CD1c-positive myeloid dendritic cell (primary cell): ENCODE measurements around the gene FAM47E.

Experiments
- DNase-seq: peaks from one replicate; pipeline ENCODE4 v3.0.0-alpha.2; 2016; ENCODE audit errors: extremely low spot score

FAM47E gene, protein sequence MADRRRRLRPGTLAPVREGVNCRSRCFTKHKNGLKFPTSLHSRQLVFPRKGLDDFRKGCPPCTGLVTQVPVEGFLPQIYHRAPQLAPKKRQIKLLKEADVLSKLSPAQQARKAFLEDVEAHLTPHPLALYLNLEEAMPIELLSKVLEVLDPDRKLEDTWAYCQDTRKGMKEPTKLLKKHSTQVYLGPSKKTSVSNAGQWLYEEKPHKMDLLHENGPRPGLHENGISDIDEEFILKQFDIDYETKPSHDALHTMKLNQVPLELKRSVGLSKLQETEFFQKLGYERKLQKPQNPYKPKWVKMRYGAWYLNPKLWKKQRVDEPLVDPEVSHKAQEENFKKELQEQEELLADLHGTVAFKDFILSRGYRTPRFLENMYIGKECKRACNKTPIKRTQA

DNA sequence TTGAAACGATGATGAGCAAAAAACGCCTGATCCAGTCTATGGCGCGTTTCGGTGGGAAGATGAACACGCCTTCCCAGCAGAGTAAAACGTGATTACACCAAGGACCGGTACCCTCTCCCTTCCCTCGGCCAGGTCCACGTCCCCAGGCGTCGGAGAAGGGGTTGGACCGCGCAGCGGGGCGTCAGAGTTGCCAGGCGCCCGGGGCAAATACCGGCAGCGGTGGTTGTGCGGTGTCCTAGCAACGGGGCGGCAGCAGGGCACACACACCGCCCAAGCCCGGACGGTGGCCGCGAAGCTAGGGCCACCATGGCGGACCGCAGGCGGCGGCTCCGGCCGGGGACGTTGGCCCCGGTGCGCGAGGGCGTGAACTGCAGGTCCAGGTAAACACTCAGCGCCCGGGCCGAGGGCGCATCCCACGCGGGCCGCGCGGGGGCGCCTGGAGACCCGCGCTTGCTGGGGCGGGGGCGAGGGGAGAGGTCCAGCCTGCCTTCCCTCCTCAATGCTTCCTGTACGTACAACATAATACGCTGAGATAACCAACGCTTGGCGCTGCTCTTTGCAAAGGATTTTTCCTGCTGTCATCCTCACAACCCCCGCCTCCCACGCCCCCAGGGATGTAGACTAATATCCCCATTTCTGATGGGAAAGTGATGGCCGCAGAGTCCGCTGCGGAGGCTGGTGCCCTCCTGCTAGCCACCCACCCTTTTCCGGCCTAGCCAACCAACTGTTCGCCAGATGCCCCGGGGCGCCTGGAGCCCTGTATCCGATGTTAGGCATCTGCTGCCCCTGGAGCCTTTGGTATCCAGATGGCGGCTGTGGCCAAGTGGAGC is at the start of gene FAM47E:
Gene FAM47E (plus strand): TSS at position 281 of the 830 bp plus-strand sequence. CDS start 26 bp downstream, at position 307.
- peak; percentile 73 for DNase-seq

DNA sequence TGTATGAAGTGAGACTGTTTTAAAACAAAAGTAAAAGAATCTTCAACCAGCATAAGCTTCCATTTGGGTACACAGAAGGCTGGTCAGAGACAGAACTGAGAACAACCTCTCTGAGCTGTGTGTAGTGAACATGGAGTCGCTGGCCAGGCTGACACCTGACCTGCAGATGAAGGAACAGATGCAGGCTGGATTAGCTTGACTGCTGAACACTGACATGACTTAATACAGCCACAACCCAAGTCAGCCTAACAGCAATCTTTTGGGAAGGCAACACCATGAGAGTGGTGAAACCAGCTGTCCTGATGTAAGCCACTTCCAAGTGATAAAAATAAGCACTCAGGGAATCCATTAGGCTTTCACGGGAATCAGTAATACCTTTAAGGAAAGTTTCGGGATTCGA is 48.0 kb upstream of the FAM47E start:
- DNase-seq = no peak

DNA sequence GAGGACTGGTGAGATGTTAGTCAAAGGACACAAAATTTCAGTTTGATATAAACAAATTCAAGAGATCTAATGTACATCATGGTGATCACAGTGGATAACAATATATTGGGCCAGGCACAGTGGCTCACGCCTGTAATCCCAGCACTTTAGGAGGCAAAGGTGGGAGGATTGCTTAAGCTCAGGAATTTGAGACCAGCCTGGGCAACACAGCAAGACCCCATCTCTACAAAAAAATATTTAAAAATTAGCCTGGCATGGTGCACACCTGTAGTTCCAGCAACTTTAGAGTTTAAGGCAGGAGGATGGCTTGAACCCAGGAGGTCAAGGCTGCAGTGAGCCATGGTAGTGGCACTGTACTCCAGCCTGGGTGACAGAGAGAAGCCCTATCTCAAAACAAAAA is 46.6 kb upstream of the FAM47E start:
- DNase-seq = no peak

DNA sequence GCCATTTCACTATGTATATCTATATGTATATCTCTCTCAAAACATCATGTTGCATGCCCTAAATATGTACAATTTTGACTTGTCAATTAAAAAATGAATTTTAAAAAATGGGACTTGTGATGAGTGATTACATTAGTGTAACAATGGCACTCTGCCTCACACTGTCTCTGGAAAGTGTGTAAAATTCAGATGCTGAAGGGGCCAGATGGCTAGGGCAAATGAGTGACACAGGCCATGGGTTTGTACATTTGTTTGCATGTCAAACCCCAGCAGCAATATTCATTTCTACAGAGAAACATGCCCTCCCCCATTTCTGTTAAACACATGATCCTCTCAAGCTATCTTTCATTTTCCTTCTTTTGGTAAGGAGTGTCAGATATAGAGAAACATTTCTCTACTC is 46.0 kb upstream of the FAM47E start:
- DNase-seq = no peak

DNA sequence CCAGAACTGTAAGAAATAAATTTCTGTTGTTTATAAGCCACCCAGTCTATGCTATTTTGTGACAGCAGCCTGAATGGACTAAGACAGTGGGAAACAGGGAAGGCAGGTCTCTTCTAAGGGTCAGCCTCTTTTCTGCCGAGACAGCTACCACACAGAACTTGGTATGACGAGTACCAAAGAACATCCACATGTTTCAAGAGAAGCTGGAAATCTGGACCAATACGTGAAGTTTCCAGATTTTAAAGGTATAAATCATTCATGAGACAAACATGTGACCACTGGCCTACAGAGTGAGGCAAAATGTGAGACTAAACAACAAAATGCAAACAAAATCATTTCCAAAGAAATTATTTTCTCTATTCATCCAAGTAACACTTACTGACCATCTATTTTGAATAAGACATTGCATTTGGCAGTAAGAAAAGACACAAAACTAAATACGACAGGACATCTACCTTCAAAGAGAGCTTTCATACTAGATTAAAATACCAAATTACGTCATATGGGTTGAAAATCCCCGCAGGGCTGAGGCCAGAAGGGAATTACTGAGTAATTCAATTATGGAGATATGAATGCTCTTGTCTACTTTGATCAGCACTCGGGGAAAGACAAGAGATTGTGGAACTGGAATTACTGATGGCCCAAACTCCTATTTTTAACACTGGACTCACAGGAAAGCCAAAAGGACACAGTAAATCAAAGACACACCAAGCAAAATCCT is 45.1 kb upstream of the FAM47E start:
- DNase-seq = no peak

DNA sequence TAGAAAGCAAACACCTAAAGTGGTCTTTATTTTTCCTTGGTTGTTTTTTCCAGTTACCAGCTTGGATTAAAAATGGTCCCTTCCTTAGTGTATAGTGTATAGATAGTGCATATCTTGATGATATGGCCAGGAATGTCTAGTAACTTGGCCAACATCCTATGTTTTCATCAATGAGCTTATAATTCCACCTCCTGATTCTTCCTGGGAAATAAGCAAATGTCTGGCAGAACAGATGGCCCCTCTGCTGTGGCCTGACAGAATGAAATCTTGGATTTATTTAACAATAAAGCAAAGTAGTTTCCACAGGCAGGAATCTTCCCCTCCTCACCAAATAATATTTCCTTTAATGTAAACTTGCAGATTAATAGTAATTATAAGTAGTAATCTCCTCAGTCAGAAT is 44.0 kb upstream of the FAM47E start:
- no peak for DNase-seq

DNA sequence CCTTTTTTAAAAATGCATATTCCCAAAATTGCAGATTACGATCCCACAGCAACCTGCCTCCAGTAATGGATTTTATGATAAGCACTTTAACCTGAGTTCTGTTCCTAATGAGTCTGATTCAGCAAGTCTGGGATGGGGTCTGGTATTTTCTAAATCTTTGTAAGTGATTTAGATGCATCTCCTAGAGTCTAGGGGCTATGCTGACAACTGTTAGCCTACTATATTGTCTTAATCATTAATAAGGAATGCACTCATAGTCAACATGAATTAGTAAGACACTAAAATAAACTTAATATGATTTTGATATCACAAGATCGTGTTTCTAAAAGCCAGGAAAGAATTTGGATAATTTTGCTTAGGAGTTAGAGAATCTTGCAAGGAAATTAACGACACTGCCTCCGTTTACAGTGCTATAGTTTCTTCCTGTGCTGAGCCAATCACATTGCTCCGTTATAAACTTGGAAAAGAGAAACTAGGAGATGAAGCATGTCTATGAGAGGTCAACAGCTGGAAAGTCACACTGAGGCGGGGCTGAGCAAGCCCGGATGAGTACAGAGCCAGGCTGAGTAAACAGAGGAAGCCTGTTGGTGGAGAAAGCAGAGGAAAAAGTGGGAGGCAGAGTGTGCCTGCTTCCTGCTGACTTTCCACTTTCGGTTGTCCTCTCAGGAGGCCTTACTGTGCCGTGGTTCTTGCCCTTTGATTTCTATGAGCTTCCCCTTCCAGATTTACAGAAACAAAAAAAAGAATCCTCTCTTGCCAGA is 43.3 kb upstream of the FAM47E start:
- peak; percentile 87 for DNase-seq

DNA sequence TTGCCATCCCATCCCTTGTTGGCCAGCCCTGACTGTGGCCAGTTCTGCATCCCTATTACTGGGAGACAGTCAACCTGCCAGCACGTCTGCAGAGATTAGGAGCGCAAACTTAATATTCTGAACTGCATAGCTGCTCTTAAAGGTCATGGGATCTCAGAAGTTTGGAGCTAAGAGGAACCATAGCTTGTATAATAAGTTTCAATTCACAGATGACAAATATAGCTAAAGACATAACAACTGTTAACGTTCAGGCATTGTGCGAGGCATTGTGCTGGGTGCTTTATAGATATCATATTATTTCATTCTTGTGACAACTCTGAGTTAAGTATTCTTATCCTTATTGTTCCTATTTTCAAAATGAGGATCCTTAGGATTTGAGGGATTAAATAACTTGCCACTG is 41.6 kb upstream of the FAM47E start:
- DNase-seq = peak; percentile 58

DNA sequence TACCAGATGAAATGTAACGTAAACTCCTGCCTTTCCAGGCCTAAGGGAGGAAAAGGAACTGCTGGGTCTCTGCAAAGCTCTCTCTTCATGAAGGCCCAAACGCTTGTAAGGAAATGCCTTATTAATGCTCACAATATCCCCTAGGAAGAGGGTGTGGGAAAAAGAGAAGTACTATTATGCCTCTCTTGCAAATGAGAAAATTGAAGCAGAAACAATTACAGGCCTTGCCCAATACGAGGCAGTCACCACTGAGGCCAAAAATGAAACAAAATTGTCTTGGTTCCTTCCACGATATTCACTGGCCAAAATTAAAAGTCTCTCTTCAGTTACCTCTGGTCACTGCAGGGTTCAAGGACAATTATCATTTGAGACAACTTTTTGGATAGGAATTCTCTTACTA is 41.1 kb upstream of the FAM47E start:
- DNase-seq = peak; percentile 59

DNA sequence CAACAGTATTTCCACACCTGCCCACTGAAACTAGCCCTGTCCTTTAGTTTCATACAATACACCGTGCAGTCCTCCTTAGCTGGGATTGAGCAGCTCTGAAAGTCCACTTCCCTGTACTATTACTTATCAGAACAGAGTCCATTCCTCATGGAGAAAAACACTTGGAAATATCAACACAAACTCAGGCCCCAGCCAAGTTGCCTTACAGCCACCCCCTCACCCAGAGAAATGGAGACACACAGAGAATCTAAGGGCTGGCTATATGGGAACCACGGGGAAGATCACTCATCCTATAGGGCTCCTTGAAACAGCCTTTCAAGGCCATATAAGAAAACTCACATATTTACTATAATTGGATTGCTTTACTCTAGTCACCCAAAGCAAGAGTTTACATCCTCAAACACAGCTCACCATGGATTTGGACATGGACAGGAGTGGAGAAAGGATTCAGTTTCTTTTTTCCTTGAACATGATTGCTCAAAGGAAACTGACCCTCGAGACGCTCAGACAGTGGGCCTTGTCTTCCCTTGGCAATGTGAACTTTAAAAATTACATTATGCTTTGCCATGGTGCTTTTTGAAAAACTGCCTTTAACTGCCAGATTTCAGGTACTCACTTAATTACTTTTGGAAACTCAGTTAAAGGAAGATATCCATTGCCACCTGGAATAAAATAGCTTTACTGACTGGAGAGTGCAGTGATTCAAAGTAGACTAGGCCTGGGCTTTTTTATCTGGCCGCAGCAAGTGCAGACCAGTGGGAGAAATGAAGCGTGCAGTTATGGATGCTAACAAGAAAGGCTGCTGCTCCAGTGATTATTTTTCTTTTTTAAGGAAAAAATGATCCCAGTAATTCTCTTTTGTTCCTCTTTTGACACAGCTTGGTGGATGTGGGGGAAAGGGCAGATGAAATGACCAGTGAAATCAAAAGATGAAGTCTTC is 39.5 kb upstream of the FAM47E start:
- DNase-seq = peak; percentile 20

DNA sequence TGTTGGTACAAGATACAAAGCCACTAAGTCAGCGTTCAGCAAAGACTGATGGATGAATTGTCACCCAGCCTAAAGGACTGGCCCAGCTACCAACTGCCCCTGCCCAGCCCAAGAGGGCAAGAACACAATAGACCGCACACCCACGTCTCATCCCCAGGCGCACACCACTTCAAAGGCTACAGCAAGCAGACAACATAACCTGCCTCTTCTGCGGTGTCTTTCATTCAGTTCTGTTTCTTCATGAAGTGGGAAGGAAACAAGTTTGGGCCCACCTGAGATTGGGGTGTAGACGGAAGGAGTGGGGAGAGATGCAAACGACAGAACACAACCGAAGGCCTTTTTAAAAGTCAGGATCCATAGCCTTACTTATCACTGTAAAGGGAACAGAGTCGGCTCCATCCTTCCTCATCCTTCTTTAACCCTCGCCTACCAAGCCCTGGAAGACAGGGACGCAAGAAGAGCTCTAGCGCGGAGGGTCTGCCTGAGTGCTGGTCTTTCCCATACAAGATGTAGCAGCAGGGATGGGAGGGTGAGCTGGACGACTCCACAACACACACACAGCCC is 38.6 kb upstream of the FAM47E start:
- peak; percentile 31 for DNase-seq

DNA sequence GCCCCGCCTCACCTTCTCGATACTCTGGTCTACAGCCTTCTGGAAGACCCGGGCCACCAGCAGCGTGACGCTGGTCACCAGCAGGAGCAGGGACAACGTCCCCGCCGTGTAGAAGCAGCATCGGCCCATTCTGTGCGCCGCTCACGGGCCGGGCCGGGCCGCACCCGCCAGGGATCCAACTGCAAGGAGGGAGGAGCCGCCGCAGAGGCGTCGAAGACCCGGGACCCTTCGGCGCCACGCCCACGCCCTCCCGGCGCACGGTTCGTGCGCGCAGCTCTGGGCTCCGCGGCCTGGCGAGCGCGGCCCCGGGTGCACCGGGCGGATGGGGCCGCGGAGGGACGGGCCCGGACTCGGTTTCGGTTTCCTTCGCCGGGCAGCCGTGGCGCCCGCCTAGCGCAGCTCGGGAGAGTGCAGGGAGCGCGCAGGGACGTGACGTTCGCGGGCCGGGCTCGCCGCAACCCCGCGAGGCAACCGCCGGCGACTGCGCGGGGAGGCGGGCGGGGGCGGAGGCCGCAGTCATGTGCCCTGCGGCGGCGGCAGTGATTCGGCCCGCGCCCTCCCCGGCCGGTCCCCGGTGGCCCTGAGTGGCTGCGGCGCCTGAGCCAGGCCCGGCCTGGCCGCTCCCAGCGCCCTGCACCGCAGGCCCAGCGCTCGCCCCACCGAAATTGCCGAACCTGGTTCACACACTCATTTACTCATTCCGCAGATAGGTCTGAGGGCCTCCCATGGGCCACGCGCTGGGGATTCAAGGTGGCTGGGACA is 37.9 kb upstream of the FAM47E start, which contains the start of gene SCARB2:
Gene SCARB2 (minus strand): TSS at position 410 of the 762 bp plus-strand sequence. CDS start 281 bp downstream, at position 129.
- peak; percentile 92 for DNase-seq

DNA sequence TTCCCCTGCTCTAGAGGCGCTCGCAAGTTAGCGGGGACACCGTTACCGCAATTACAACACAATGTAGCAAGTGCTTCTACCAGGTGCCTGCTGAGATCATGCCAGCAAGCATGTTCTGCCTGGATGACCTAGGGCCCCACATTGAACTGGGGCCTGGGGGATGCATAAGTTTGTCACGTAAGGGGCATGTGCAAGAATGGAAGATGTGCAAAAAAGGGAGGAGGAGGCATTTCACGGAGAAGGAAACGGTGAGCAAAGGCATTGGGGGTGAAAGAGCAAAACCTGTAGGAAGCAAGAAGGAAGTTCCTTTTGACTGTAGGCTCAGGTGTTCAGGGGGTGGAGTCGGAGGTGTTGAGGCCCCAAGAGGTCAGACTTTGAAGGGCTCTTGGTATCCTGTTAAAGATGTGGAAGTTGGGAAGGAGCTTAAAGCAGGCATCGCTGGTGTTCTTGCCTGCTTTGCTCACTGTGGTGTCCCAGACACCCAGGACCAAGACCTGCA is 37.3 kb upstream of the FAM47E start:
- DNase-seq = no peak

DNA sequence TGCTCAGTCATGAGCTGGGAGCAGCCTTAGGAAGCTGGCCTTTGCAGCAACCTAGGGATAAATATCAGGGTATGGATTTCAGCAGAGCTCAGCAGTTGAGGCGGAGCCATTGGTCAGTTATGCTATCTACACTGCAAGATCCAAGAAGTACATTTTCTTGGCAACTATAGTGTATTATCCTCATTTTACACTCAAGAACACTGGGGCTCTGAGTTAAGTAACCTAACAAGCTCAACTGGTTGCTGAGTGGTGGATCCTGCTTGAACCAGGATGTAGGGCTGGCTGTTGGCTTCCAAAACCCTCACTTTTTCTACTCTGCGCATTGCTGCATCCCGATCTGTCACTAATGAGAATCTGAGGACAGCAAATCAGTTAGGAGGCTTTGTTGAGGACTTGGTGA is 36.4 kb upstream of the FAM47E start:
- no peak for DNase-seq

DNA sequence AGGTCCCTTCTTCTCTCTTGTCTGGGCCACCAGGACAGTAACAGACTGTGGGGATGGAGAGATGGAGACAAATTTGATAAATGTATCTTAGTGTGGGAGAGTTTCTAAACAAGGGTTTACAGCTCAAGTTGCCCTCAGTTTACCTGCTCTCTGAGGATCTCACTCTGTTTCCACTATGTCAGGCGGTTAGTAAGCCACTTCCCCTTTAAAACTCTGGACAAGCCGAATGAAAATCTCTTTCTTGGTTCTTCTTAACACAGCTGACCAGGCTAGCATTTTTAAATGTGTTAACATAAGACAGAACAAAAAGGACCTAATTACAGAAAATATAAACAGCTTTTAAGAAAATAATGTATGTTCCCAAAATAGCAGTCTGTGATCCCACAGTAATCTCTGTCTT is 35.0 kb upstream of the FAM47E start:
- DNase-seq = peak; percentile 45

DNA sequence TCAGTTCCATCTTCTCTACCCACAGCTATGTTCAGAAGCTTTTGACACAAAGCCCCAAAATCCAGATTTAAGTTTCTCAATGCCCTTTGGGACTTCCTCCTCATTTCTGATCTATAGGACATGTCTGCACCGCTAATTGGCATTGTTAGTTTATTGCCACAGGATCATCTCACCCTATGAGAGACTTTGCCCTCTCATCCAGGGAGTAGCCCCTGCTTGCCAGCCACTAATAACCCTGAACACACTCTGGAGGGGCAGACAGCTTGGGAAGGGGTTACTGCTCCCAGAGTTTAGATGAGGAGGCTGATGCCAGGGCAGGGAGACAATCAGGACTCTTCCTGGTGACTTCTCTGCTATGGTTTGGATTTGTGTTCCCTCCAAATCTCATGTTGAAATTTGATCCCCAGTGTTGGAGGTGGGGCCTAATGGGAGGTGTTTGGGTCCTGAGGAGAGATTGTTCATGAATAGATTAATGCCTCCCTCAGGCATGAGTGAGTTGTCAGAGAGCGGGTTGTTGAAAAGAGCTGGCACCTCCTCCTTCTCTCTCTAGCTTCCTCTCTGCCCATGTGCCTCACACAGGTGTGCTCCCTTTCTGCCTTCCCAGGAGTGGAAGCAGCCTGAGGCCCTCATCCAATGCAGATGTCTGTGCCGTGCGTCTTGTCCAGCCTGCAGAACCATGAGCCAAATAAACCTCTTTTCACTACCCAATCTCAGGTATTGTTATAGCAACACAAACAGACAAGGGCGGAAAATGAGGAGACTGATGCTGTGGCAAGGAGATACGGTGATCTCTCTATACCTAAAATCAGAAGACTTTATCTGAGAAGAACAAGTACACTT is 34.3 kb upstream of the FAM47E start:
- DNase-seq = no peak

DNA sequence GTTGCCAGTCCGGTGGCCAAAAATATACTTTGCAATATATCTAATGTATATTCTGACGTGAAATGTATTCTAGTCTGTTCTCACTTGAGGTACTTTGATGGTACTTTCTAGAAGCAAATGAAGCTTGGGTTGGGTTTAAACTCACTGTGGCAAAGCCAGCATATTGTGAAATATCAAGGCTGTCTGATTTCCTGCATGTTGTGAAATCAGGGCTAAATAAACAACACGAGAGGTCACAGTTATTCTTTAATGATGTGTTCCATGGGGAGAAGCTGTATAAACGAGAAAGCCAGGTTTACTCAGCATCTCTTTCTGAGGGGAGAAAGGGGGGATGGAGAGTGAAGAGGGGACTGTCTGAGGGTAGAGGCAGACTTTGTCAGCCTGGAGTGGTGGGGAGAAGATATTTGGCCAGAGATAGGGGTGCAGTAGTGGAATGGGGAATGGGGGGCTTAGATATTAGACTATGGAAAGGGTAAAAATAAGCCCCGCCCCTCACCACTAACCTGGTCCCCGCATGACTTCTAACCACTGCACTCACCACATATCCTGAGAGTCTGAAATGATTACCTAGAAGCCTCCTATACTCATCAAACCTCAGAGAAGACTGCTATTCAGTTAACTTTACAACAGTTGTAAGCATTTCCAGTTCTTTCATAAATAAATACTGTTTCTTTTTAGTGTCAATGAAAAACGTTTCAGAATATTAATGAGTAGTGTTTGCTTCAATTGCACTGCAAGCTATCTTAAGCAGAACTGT is 32.0 kb upstream of the FAM47E start:
- DNase-seq = peak; percentile 47
